Mesodermal cell (in vitro differentiated cells): ENCODE measurements around the gene MOB4. TPM values are rescaled to one million over a fixed set of nuclear protein-coding genes. Genes with fewer than 3 reads are reported as not detected.
"Not testable (repeated sequence)": the region's sequence is repeated elsewhere in the genome, so short reads cannot be mapped to it uniquely, and the experiment has no call there.

ENCODE experiments used
- H3K27ac ChIP-seq: 2 replicates; pipeline ENCODE4 v1.7.0; 2013; ENCODE audit warnings: mild to moderate bottlenecking, low read depth, low read length, moderate library complexity; ENCODE audit not compliant: severe bottlenecking
- H3K36me3 ChIP-seq: 2 replicates; pipeline ENCODE4 v1.7.1; 2013; ENCODE audit warnings: mild to moderate bottlenecking, low read length, moderate library complexity; ENCODE audit not compliant: control insufficient read depth, insufficient read depth
- H3K4me1 ChIP-seq: one replicate; pipeline ENCODE4 v1.7.1; 2013; ENCODE audit warnings: mild to moderate bottlenecking, low read length; ENCODE audit not compliant: insufficient read depth, control insufficient read depth, poor library complexity, severe bottlenecking
- H3K4me3 ChIP-seq: 2 replicates; pipeline ENCODE4 v1.7.0; 2013; ENCODE audit warnings: low read length, control low read depth, mild to moderate bottlenecking; ENCODE audit not compliant: insufficient read depth, poor library complexity, severe bottlenecking; ENCODE audit errors: extremely low read depth
- H3K9me3 ChIP-seq: 2 replicates; pipeline ENCODE4 v1.7.1; 2013; ENCODE audit warnings: mild to moderate bottlenecking, low read length, moderate library complexity; ENCODE audit not compliant: control insufficient read depth
- WGBS, 2 experiments: methylation state at CpG; one replicate each; pipeline ENCODE4 v1.1.5; 2013; ENCODE audit warnings: missing lambda C conversion rate in 2 of 2; ENCODE audit not compliant: insufficient coverage in 2 of 2; 5-methylcytosine and 5-hydroxymethylcytosine counted together
- polyA plus RNA-seq, 2 experiments: library from polyadenylated mRNA; stranded (reverse); fragments of 50-300 nt; gene quantifications; one replicate each; pipeline ENCODE4 v1.2.3, GENCODE V29; 2013

Gene MOB4
- polyA plus RNA-seq (2013, experiment 1 of 2), result 54.2 TPM
- polyA plus RNA-seq (2013, experiment 2 of 2), result 56.0 TPM

DNA sequence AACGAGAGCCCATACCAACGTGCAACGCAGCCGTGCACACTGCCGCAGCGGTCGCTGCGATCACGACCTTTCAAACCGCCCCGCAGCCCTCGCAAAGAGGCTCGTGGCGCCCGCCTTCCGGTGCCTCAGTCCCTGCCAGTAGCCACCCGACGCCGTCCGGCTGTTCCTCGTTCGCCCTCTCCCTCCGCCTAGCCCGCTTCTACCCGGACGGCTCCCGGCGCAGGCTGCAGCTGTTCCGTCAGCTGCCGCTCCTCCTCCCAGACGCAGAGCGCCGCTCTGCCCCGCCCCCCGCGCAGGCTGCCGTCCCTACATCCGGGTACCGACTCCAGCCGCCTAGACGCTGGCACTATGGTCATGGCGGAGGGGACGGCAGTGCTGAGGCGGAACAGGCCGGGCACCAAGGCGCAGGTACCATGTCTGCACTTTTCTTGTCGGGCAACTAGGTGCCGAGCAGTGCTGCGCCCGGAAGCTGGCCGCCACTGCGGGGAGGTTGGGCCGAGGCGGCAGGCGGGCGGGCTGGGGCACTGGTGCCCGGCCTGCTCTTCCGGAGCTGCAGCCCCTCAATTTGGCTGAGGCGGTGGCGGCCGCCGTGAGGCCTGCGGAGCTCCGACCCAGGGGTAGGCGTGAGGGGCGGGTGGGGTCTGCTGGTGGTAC, at the start of gene MOB4:
Gene MOB4, plus strand, starts transcription at position 328 of the 654 bp plus-strand sequence. Its CDS starts 21 bp downstream, at position 349.
- Histone ChIP-seq H3K36me3 (peaks cover 18% of the 10 kb centered on the region), H3K4me1 (peaks cover 11% of the 10 kb centered on the region), H3K4me3 (peak within 1 kb of the TSS; percentile 80), H3K9me3 (no peaks in the 10 kb centered on the region), H3K27ac (peak within 1 kb of the TSS; percentile 94)
- WGBS, 2 experiments, result 0 to 1% methylated on average over 58 to 66 of the region's 66 CpGs

DNA sequence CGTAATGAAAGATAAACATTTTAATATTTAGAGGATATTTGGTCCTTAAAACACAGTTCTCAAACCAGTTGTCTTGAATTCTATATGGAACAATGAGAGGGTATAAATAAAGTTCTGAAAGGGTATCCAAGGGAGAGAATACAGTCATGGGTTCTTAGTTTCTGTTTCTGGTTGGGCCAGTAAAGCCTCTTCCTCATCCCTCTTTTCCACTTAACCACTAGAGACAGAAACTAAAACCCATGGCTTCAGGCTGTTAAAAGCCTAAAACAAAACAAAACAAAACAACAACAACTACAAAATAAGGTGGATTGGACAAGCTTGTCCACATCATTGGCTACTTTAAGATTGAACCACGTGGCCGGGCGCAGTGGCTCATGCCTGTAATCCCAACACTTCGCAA, 43.7 kb upstream of the MOB4 start:
- Histone ChIP-seq H3K4me1 (no peaks in the 10 kb centered on the region), H3K36me3 (peaks cover 93% of the 10 kb centered on the region), H3K4me3 (no peak overlapping the region), H3K9me3 (no peaks in the 10 kb centered on the region), H3K27ac (no peak overlapping the region)
- WGBS, 2 experiments, result 87 to 90% methylated on average over 4 of the region's 5 CpGs

DNA sequence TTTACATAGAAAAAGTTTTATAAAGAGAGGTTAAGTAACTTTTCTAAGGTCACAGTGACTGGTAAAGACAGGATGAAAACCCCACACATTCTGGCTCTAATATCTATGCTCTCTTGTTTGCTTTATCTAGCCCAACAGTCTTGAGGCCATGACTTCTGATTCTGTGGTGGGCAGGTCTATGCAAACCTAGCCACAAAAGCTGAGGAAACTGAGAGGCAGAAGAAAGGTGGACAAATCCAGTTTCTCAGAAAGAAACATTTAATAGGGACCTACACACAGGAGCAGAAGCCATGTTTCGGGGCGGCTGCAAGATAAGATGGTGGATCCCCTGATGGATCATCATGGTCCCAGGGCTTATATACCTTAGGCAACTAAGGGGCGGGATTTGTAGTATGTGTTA, 38.1 kb upstream of the MOB4 start:
- H3K36me3 ChIP-seq, result peaks cover 58% of the 10 kb centered on the region
- no peak overlapping the region for H3K4me3 ChIP-seq
- H3K27ac ChIP-seq, result no peak overlapping the region
- no peaks in the 10 kb centered on the region for H3K9me3 ChIP-seq
- no peaks in the 10 kb centered on the region for H3K4me1 ChIP-seq
- WGBS, 2 experiments, result 88 to 100% methylated on average over 2 to 3 of the region's 3 CpGs

DNA sequence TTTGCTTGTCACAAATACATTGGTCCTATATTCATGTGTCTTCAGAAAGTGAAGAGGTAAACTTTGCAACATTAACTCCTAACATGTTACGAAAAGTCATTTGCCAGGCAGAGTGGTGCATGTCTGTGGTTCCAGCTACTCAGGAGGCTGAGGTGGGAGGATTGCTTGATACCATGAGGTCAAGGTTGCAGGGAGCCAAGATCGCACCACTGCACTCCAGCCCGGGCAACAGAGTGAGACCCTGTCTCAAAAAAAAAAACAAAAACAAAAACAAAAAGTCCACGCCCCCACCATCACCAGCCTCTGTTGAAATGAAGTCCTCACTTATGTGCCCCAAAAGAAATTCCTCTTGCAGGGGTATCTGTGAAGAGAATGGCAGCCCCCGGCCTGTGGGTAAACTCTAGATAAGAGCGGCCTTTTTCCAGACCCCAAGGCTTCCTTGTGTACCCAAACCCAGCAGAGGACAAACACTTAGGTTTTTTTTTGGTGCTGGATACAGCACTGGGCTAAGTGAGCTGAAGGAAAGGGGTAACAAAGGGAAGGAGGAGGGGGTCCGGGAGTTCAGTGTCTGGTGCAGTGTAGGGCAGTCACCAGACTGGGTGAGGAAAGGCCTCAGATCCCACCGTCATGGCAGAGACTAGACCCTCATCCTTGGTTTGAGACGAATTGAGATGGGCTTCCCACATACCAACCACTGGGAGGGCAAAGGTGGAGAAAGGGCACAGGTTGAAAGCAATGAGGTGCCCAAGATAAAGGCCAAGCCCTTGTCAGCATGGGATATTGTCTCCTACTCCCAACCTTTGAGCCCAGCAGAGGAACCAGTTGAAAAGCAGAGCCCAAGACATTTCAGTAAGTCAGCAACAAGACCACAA, 35.5 kb upstream of the MOB4 start:
- H3K36me3 ChIP-seq, result peaks cover 50% of the 10 kb centered on the region
- H3K4me1 ChIP-seq, result no peaks in the 10 kb centered on the region
- no peak overlapping the region for H3K27ac ChIP-seq
- no peak overlapping the region for H3K4me3 ChIP-seq
- 93 to 95% methylated on average over 5 to 6 of the region's 9 CpGs for WGBS, 2 experiments
- H3K9me3 ChIP-seq, result peaks cover 12% of the 10 kb centered on the region

DNA sequence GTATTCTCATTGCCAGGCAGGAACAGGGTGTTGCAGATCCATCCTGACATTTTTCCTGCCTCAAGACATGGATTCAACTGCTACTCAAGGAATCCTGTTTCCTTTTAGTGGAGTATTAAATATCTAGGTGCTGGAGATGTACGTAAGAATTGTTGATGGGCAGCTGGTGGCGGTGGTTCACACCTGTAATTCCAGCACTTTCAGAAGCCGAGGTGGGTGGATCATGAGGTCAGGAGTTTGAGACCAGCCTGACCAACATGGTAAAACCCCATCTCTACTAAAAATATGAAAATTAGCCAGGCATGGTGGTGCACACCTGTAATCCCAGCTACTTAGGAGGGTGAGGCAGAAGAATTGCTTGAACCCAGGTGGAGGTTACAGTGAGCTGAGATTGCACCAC, 31.6 kb upstream of the MOB4 start:
- H3K9me3 ChIP-seq, result peaks cover 12% of the 10 kb centered on the region
- H3K36me3 ChIP-seq, result peaks cover 52% of the 10 kb centered on the region
- 100% methylated on average over 2 of the region's 3 CpGs; no CpG with 5 or more reads in 1 of the 2 experiments for WGBS, 2 experiments
- not testable (repeated sequence) for H3K27ac ChIP-seq, H3K4me3 ChIP-seq, H3K4me1 ChIP-seq

DNA sequence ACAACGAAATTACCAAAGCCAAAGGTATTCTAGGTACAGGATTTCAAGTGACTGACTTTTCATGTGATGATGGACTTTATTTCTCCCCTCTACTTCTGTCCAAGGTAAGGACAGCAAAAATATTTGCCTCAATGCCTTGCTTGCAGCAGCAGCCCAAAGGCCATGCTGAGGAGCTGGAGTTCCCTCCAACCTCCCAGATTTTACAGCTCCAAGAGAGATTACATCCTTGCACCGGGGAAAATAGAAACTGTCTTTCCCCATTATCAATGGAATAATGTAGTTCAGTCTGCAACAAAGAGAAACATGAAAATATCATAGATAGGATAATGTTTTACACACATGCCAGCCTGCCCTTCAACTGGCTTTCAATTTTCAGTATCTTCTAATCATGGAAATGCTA, 29.7 kb upstream of the MOB4 start:
- WGBS, 2 experiments, result no CpG with 5 or more reads among the region's 2 CpGs
- Histone ChIP-seq H3K4me1 (no peaks in the 10 kb centered on the region), H3K9me3 (peaks cover 12% of the 10 kb centered on the region), H3K36me3 (peaks cover 71% of the 10 kb centered on the region), H3K4me3 (no peak overlapping the region), H3K27ac (no peak overlapping the region)

DNA sequence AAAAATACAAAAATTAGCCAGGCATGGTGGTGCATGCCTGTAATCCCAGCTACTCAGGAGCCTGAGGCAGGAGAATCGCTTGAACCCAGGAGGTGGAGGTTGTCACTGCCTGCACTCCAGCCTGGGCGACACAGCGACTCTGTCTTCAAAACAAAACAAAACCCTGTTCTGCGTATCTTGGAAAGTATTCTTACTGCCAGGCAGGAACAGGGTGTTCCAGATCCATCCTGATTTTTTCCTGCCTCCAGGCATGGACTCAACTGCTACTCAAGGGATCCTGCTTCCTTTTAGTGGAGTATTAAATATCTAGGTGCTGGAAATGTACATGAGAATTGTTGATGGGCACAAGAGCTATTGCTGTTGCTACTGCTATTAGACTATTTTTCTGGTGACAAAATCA, 28.5 kb upstream of the MOB4 start:
- no peaks in the 10 kb centered on the region for H3K4me1 ChIP-seq
- peaks cover 12% of the 10 kb centered on the region for H3K9me3 ChIP-seq
- 95 to 100% methylated on average over 4 of the region's 4 CpGs for WGBS, 2 experiments
- peaks cover 83% of the 10 kb centered on the region for H3K36me3 ChIP-seq
- no peak overlapping the region for H3K4me3 ChIP-seq
- no peak overlapping the region for H3K27ac ChIP-seq

DNA sequence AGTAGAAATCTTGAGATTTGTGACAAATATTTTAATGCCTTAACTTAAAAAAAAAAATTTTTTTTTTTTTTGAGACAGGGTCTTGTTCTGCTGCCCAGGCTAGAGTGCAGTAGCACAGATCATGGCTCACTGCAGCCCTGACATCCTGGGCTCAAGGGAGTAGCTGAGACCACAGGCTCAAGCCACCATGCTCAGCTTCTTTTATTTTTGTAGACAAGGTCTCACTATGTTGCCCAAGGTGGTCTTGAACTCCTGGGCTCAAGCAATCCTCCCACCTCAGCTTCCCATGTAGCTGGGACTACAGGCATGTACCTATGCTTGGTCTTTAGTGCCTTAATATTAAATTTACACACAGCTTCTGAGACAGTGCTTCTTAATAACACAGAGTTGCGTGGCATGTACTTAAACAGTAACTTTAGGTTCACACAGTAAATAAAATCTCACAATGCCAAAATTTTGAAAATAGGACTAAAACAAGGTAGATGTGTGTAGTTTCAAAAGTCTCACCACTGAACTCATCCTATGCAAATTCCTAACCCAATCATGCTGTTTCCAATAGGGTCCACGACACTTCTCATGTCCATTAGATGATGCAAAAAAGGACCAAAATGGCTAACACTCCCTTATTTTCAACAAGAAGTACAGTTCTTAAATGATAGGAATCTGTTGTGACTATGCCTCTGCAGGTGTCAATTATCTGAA, 20.3 kb upstream of the MOB4 start:
- Histone ChIP-seq H3K27ac (no peak overlapping the region), H3K9me3 (no peaks in the 10 kb centered on the region), H3K4me3 (no peak overlapping the region), H3K4me1 (peaks cover 12% of the 10 kb centered on the region), H3K36me3 (peaks cover 81% of the 10 kb centered on the region)
- whole genome bisulfite sequencing, 2 experiments, result 100% methylated on average over 1 of the region's 2 CpGs; no CpG with 5 or more reads in 1 of the 2 experiments

DNA sequence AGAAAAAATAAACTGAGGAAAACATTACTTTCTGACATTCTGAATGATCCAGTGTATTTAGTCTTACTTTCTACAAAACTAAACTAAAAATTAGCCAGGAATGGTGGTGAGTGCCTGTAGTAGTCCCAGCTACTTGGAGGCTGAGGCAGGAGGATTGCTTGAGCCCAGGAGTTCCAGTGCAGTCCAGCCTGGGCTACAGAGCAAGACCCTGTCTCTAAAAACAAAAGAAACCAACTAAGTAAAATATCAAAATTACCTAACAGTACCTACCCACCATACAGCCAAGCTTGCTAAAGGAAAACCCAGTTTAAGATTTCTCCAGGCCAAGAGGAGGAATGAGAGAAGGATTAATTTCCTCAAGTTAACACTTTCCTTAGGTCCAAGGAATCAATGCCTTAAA, 19.2 kb upstream of the MOB4 start:
- Histone ChIP-seq H3K36me3 (peaks cover 71% of the 10 kb centered on the region), H3K4me3 (no peak overlapping the region), H3K9me3 (no peaks in the 10 kb centered on the region), H3K27ac (no peak overlapping the region), H3K4me1 (peaks cover 15% of the 10 kb centered on the region)

DNA sequence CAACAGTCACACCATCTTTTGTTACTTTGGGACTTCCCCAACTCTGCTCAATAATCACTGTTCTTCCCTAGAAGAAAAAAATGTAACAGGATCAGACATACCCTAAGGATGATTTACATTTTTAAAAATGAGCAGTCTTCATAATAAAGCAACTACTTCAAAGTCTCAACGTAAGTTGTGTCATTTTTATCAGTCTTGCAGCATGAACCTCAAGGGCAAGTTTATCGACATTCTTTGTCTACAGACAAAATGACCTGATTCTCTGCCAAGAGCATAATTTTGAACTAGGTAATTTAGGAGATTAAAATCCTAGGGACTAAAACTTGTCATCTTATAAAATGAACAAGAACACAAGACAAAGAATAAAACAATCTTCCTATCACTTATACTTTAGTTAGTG, 18.5 kb upstream of the MOB4 start:
- peaks cover 71% of the 10 kb centered on the region for H3K36me3 ChIP-seq
- H3K9me3 ChIP-seq, result no peaks in the 10 kb centered on the region
- peak overlapping the region; percentile 89 for H3K4me3 ChIP-seq
- H3K4me1 ChIP-seq, result peaks cover 19% of the 10 kb centered on the region
- WGBS, 2 experiments, result 69 to 88% methylated on average over 1 to 2 of the region's 2 CpGs
- no peak overlapping the region for H3K27ac ChIP-seq
